Activated CD8-positive, alpha-beta memory T cell treated with anti-CD3 and anti-CD28 coated beads, Interleukin-2, amount 50 U/mL, for 24 hours (primary cell): ENCODE measurements around the gene ARSG.
"Not testable (repeated sequence)": the region's sequence is repeated elsewhere in the genome, so short reads cannot be mapped to it uniquely, and the experiment has no call there.

Source experiments
- DNase-seq: peaks from one replicate; pipeline ENCODE4 v3.0.0-alpha.2; 2020; ENCODE audit errors: extremely low read depth

The ARSG gene

GRCh38 chr17:68290955-68291835 lies at the start of gene ARSG, which contains the start of gene SLC16A6:
ARSG (plus strand) TSS chr17:68291495; CDS start chr17:68307494, 15,999 bp downstream.
SLC16A6 (minus strand) TSS chr17:68291127; CDS start chr17:68278320, 12,807 bp downstream.
- peak; percentile 53 for DNase-seq

- no peak for DNase-seq
These were observed 44.8 kb upstream of the ARSG start for GRCh38 chr17:68246271-68247028.

- DNase-seq = peak; percentile 86
These were observed 43.7 kb upstream of the ARSG start, which contains the start of gene AMZ2 for GRCh38 chr17:68247445-68248198. AMZ2 (plus strand) TSS chr17:68248043; CDS start chr17:68250188, 2,145 bp downstream.

GRCh38 chr17:68248199-68248825 lies 43.0 kb upstream of the ARSG start:
- DNase-seq = no peak

- no peak for DNase-seq
These were observed 42.4 kb upstream of the ARSG start for GRCh38 chr17:68248891-68249290.

- no peak for DNase-seq
These were observed 41.9 kb upstream of the ARSG start for GRCh38 chr17:68249354-68249765.

GRCh38 chr17:68253426-68253825 lies 37.9 kb upstream of the ARSG start:
- DNase-seq = not testable (repeated sequence)

- no peak for DNase-seq
These were observed 36.1 kb upstream of the ARSG start for GRCh38 chr17:68255151-68255550.

- DNase-seq = no peak
These were observed 35.4 kb upstream of the ARSG start for GRCh38 chr17:68255731-68256538.

GRCh38 chr17:68256701-68257100 lies 34.6 kb upstream of the ARSG start:
- DNase-seq = not testable (repeated sequence)

- no peak for DNase-seq
These were observed 33.4 kb upstream of the ARSG start for GRCh38 chr17:68257934-68258333.

GRCh38 chr17:68258890-68259647 lies 32.2 kb upstream of the ARSG start:
- peak; percentile 41 for DNase-seq

- DNase-seq = not testable (repeated sequence)
These were observed 31.7 kb upstream of the ARSG start for GRCh38 chr17:68259648-68259951.

GRCh38 chr17:68260051-68260762 lies 31.1 kb upstream of the ARSG start:
- no peak for DNase-seq

- not testable (repeated sequence) for DNase-seq
These were observed 28.8 kb upstream of the ARSG start for GRCh38 chr17:68262467-68262866.

- not testable (repeated sequence) for DNase-seq
These were observed 28.1 kb upstream of the ARSG start for GRCh38 chr17:68263101-68263681.

GRCh38 chr17:68265833-68266232 lies 25.5 kb upstream of the ARSG start:
- not testable (repeated sequence) for DNase-seq

- no peak for DNase-seq
These were observed 17.6 kb upstream of the ARSG start for GRCh38 chr17:68273722-68274121.

- not testable (repeated sequence) for DNase-seq
These were observed 15.0 kb upstream of the ARSG start for GRCh38 chr17:68276339-68276738.
